H9 (cell line): ENCODE results near the gene SPTBN1. TPM values are rescaled to one million over a fixed set of nuclear protein-coding genes. Genes with fewer than 3 reads are reported as not detected.

Experiments
- DNase-seq: peaks from one replicate; pipeline ENCODE4 v3.0.0-alpha.2; 2017
- H2AFZ ChIP-seq: one replicate; pipeline ENCODE4 v1.6.1; 2013; ENCODE audit warnings: mild to moderate bottlenecking, low read length, control low read depth, moderate library complexity
- H2AK5ac ChIP-seq: 2 replicates; pipeline ENCODE4 v1.6.1; 2013; ENCODE audit warnings: low read length, control low read depth, mixed read lengths; ENCODE audit not compliant: insufficient read length
- H2BK120ac ChIP-seq: one replicate; pipeline ENCODE4 v1.6.1; 2013; ENCODE audit warnings: low read depth, mild to moderate bottlenecking, low read length, control low read depth, inconsistent platforms; ENCODE audit not compliant: poor library complexity, severe bottlenecking
- H2BK12ac ChIP-seq: 2 replicates; pipeline ENCODE4 v1.6.1; 2013; ENCODE audit warnings: low read length, control low read depth, mixed read lengths, low read depth; ENCODE audit not compliant: insufficient read length
- H2BK15ac ChIP-seq: 2 replicates; pipeline ENCODE4 v1.6.1; 2013; ENCODE audit warnings: low read depth, low read length, control low read depth
- H2BK20ac ChIP-seq: one replicate; pipeline ENCODE4 v1.6.1; 2013; ENCODE audit warnings: low read depth, mild to moderate bottlenecking, low read length, control low read depth, inconsistent platforms; ENCODE audit not compliant: poor library complexity, severe bottlenecking
- H2BK5ac ChIP-seq: 2 replicates; pipeline ENCODE4 v1.6.1; 2013; ENCODE audit warnings: low read length, control low read depth, mixed read lengths; ENCODE audit not compliant: insufficient read length
- H3K14ac ChIP-seq: 2 replicates; pipeline ENCODE4 v1.6.1; 2013; ENCODE audit warnings: low read length, control low read depth; ENCODE audit not compliant: insufficient read depth
- H3K18ac ChIP-seq: 2 replicates; pipeline ENCODE4 v1.6.1; 2013; ENCODE audit warnings: low read depth, mild to moderate bottlenecking, mixed read lengths, low read length, control low read depth; ENCODE audit not compliant: insufficient read length
- H3K23ac ChIP-seq: 2 replicates; pipeline ENCODE4 v1.6.1; 2013; ENCODE audit warnings: low read length, control low read depth, mixed read lengths, low read depth; ENCODE audit not compliant: insufficient read length
- H3K23me2 ChIP-seq: 2 replicates; pipeline ENCODE4 v1.6.1; 2013; ENCODE audit warnings: low read depth, mild to moderate bottlenecking, mixed read lengths, low read length, control low read depth; ENCODE audit not compliant: insufficient read length, poor library complexity, severe bottlenecking
- H3K27ac ChIP-seq: 2 replicates; pipeline ENCODE4 v1.5.1; 2013; ENCODE audit warnings: low read length, control low read depth, mixed read lengths, low read depth; ENCODE audit not compliant: insufficient read length
- H3K27me3 ChIP-seq: 2 replicates; pipeline ENCODE4 v1.6.1; 2013; ENCODE audit warnings: low read length, control low read depth, inconsistent platforms; ENCODE audit not compliant: insufficient read depth
- H3K4ac ChIP-seq: 2 replicates; pipeline ENCODE4 v1.6.1; 2013; ENCODE audit warnings: low read depth, mild to moderate bottlenecking, control low read depth, inconsistent platforms, low read length, moderate library complexity
- H3K4me1 ChIP-seq: 2 replicates; pipeline ENCODE4 v1.6.1; 2013; ENCODE audit warnings: low read length, control low read depth, inconsistent platforms; ENCODE audit not compliant: insufficient read depth
- H3K4me2 ChIP-seq: 2 replicates; pipeline ENCODE4 v1.6.1; 2013; ENCODE audit warnings: low read length, control low read depth, mixed read lengths; ENCODE audit not compliant: insufficient read length, insufficient read depth
- H3K56ac ChIP-seq: 2 replicates; pipeline ENCODE4 v1.6.1; 2013; ENCODE audit warnings: low read depth, mild to moderate bottlenecking, mixed read lengths, low read length, control low read depth; ENCODE audit not compliant: insufficient read length
- H3K79me1 ChIP-seq: 2 replicates; pipeline ENCODE4 v1.6.1; 2013; ENCODE audit warnings: low read depth, mild to moderate bottlenecking, moderate library complexity, low read length, control low read depth, inconsistent platforms; ENCODE audit not compliant: insufficient read depth, poor library complexity, severe bottlenecking
- H3K79me2 ChIP-seq: 2 replicates; pipeline ENCODE4 v1.6.1; 2013; ENCODE audit warnings: low read length, control low read depth, inconsistent platforms; ENCODE audit not compliant: insufficient read depth
- H3K9ac ChIP-seq: 2 replicates; pipeline ENCODE4 v1.6.1; 2013; ENCODE audit warnings: low read length, control low read depth, mixed read lengths; ENCODE audit not compliant: insufficient read length; ENCODE audit errors: extremely low read depth
- H3K9me3 ChIP-seq: one replicate; pipeline ENCODE4 v1.6.1; 2013; ENCODE audit warnings: low read depth, low read length, inconsistent platforms; ENCODE audit not compliant: control insufficient read depth
- H3T11ph ChIP-seq: one replicate; pipeline ENCODE4 v1.6.1; 2013; ENCODE audit warnings: mild to moderate bottlenecking, low read length, control low read depth, inconsistent platforms
- H4K20me1 ChIP-seq: one replicate; pipeline ENCODE4 v1.6.1; 2013; ENCODE audit not compliant: control insufficient read depth, insufficient read length, insufficient read depth
- H4K5ac ChIP-seq: 2 replicates; pipeline ENCODE4 v1.6.1; 2013; ENCODE audit warnings: low read depth, mild to moderate bottlenecking, mixed read lengths, low read length, control low read depth; ENCODE audit not compliant: insufficient read length
- H4K8ac ChIP-seq: replicated peaks from 2 replicates; pipeline ENCODE4 v1.6.1; 2013; ENCODE audit warnings: low read length, control low read depth, mixed read lengths, low read depth; ENCODE audit not compliant: insufficient read length
- H4K91ac ChIP-seq: 2 replicates; pipeline ENCODE4 v1.6.1; 2013; ENCODE audit warnings: low read depth, mild to moderate bottlenecking, moderate library complexity, mixed read lengths, low read length, control low read depth; ENCODE audit not compliant: insufficient read length
- H3K27ac Mint-ChIP-seq, 3 experiments: 2 replicates in 2 of 3; 3 replicates in 1 of 3; pipeline ENCODE4 v1.8.0; 2020 to 2021; ENCODE audit warnings: mixed read lengths in 3 of 3, mild to moderate bottlenecking in 1 of 3, moderate library complexity in 1 of 3
- H3K27me3 Mint-ChIP-seq: 2 replicates; pipeline ENCODE4 v1.8.0; 2021; ENCODE audit warnings: low read depth, mild to moderate bottlenecking, moderate library complexity, mixed read lengths
- H3K36me3 Mint-ChIP-seq, 3 experiments: 2 replicates in 2 of 3; 3 replicates in 1 of 3; pipeline ENCODE4 v1.8.0; 2020 to 2021; ENCODE audit warnings: low read depth in 3 of 3, mixed read lengths in 3 of 3; ENCODE audit not compliant: insufficient read depth in 1 of 3
- H3K4me1 Mint-ChIP-seq, 2 experiments: 2 replicates each; pipeline ENCODE4 v1.8.0; 2020; ENCODE audit warnings: mixed read lengths in 2 of 2
- H3K4me3 Mint-ChIP-seq, 2 experiments: 2 replicates in 1 of 2; 3 replicates in 1 of 2; pipeline ENCODE4 v1.8.0; 2020 to 2021; ENCODE audit warnings: mild to moderate bottlenecking in 2 of 2, mixed read lengths in 2 of 2, moderate library complexity in 1 of 2
- H3K9me3 Mint-ChIP-seq, 2 experiments: 2 replicates in 1 of 2; 3 replicates in 1 of 2; pipeline ENCODE4 v1.8.0; 2020; ENCODE audit warnings: mild to moderate bottlenecking in 2 of 2, mixed read lengths in 2 of 2, moderate library complexity in 1 of 2
- CTCF ChIP-seq: fragments of 200-600 bp; sonication (generic); conservative IDR thresholded peaks from 3 replicates; pipeline ENCODE4 v1.8.0; 2021; ENCODE audit warnings: antibody characterized with exemption, mild to moderate bottlenecking
- WGBS: extraction: QIAGEN DNeasy Blood & Tissue Kit; methylation state at CpG from one replicate; pipeline ENCODE4 v1.1.7; 2013; ENCODE audit warnings: missing lambda C conversion rate, low lambda C conversion rate, mixed read lengths; ENCODE audit not compliant: insufficient read length; ENCODE audit errors: extremely low coverage; 5-methylcytosine and 5-hydroxymethylcytosine counted together
- total RNA-seq: library from RNA; stranded (reverse); gene quantifications from 2 replicates; pipeline ENCODE4 v1.2.1, GENCODE V29; 2021

The SPTBN1 gene
- total RNA-seq, 1 experiment from 2014 or later: 164 TPM

GRCh38 chr2:54685263-54685775, 229.2 kb downstream of the SPTBN1 start:
- Histone ChIP-seq H3K18ac (no peak overlapping the region), H3K4ac (no peak overlapping the region), H3K23ac (no peak overlapping the region), H3T11ph (no peak overlapping the region), H4K20me1 (no peaks in the 10 kb centered on the region), H4K8ac (no peak overlapping the region), H3K56ac (no peak overlapping the region), H2BK5ac (no peak overlapping the region), H2BK15ac (no peak overlapping the region), H3K23me2 (no peaks in the 10 kb centered on the region), H3K9ac (no peak overlapping the region), H3K79me1 (no peaks in the 10 kb centered on the region), H2BK12ac (no peak overlapping the region), H3K4me1 (no peaks in the 10 kb centered on the region), H2AK5ac (no peak overlapping the region), H4K91ac (no peak overlapping the region), H4K5ac (no peak overlapping the region), H2BK120ac (no peak overlapping the region), H2BK20ac (no peak overlapping the region), H3K79me2 (no peaks in the 10 kb centered on the region), H3K9me3 (no peaks in the 10 kb centered on the region), H3K14ac (no peak overlapping the region), H2AFZ (no peak overlapping the region), H3K27me3 (no peaks in the 10 kb centered on the region), H3K4me2 (no peak overlapping the region), H3K27ac (no peak overlapping the region)
- H3K4me3 Mint-ChIP-seq: no peak overlapping the region
- no peak for DNase-seq
- H3K36me3 Mint-ChIP-seq: no peaks in the 10 kb centered on the region
- TF ChIP-seq CTCF: 0 out of 3 replicates have a peak, but pooled peaks have one; percentile 15
- H3K27me3 Mint-ChIP-seq: no peaks in the 10 kb centered on the region; the same call in 1 of the 2 replicates
- H3K27ac Mint-ChIP-seq: no peak overlapping the region
- no peaks in the 10 kb centered on the region for H3K9me3 Mint-ChIP-seq
- no peaks in the 10 kb centered on the region for H3K4me1 Mint-ChIP-seq
- no CpG with 5 or more reads among the region's 4 CpGs for WGBS
